Amygdala (tissue), 56 donors: ENCODE results near the gene GFY.
"Not testable (repeated sequence)": the region's sequence is repeated elsewhere in the genome, so short reads cannot be mapped to it uniquely, and the experiment has no call there.

ENCODE experiments used
- DNase-seq, 56 donors: peaks; one replicate each; lab custom pipeline; 2025; lab: John Stamatoyannopoulos, UW

The GFY gene

GRCh38 chr19:49441960-49442350, 16.8 kb downstream of the GFY start:
- DNase-seq = peak in 1 of 56 donors; percentile 56

GRCh38 chr19:49442354-49442753, 17.2 kb downstream of the GFY start:
- peak in 4 of 56 donors; percentile 33 to 56 (median 35) for DNase-seq

GRCh38 chr19:49442771-49443365, 17.7 kb downstream of the GFY start:
- peak in 23 of 56 donors; percentile 19 to 78 (median 36) for DNase-seq

GRCh38 chr19:49443366-49444099, 18.3 kb downstream of the GFY start:
- DNase-seq = peak; percentile 55 to 97 (median 92)

GRCh38 chr19:49444100-49444700, 19.0 kb downstream of the GFY start:
- DNase-seq = not testable (repeated sequence)

GRCh38 chr19:49445997-49446396, 20.8 kb downstream of the GFY start:
- DNase-seq = no peak

- peak in 3 of 56 donors; percentile 10 to 25 (median 23) for DNase-seq
These were observed 22.6 kb downstream of the GFY start for GRCh38 chr19:49447485-49448431.

GRCh38 chr19:49448432-49448786, 23.2 kb downstream of the GFY start:
- no peak for DNase-seq

- no peak for DNase-seq
These were observed 25.2 kb downstream of the GFY start for GRCh38 chr19:49450405-49450804.

GRCh38 chr19:49451430-49452181, 26.4 kb downstream of the GFY start, which contains the start of gene PIH1D1:
Gene PIH1D1, minus strand, starts transcription at chr19:49451814. Its CDS starts 240 bp downstream, at chr19:49451574.
- DNase-seq = peak; percentile 32 to 99 (median 93)

GRCh38 chr19:49453013-49453756, 28.0 kb downstream of the GFY start, which contains the start of gene ALDH16A1:
Gene ALDH16A1, plus strand, starts transcription at chr19:49453225. Its CDS starts 107 bp downstream, at chr19:49453332.
- peak; percentile 48 to 99 (median 97) for DNase-seq

GRCh38 chr19:49453757-49454240, 28.6 kb downstream of the GFY start:
- no peak for DNase-seq

GRCh38 chr19:49455773-49456172, 30.6 kb downstream of the GFY start:
- no peak for DNase-seq

- no peak for DNase-seq
These were observed 31.1 kb downstream of the GFY start for GRCh38 chr19:49456326-49456725.

GRCh38 chr19:49458567-49458903, 33.3 kb downstream of the GFY start:
- no peak for DNase-seq

GRCh38 chr19:49459388-49459787, 34.2 kb downstream of the GFY start:
- no peak for DNase-seq

- DNase-seq = not testable (repeated sequence)
These were observed 35.9 kb downstream of the GFY start for GRCh38 chr19:49461130-49461529.

- no peak for DNase-seq
These were observed 36.5 kb downstream of the GFY start for GRCh38 chr19:49461656-49462055.

- DNase-seq = no peak
These were observed 37.3 kb downstream of the GFY start for GRCh38 chr19:49462492-49462891.
